SJSA1 (cell line): ENCODE results near the gene MVB12B. TPM values are rescaled to one million over a fixed set of nuclear protein-coding genes. Genes with fewer than 3 reads are reported as not detected.

Source experiments
- DNase-seq, 2 experiments: peaks; one replicate each; pipeline ENCODE4 v3.0.0-alpha.2; 2015 to 2020; ENCODE audit warnings: low spot score in 2 of 2, low read depth in 1 of 2
- H3K27ac ChIP-seq: fragments of 250-450 bp; sonication (Bioruptor Pico); 2 replicates; pipeline ENCODE4 v1.5.1; 2020; ENCODE audit warnings: mild to moderate bottlenecking, moderate library complexity
- H3K27me3 ChIP-seq: fragments of 250-450 bp; sonication (Bioruptor Pico); replicated peaks from 2 replicates; pipeline ENCODE4 v1.5.1; 2020; ENCODE audit warnings: mild to moderate bottlenecking, moderate library complexity
- H3K36me3 ChIP-seq: fragments of 250-450 bp; sonication (Bioruptor Pico); 2 replicates; pipeline ENCODE4 v1.5.1; 2020; ENCODE audit warnings: mild to moderate bottlenecking
- H3K4me1 ChIP-seq: fragments of 250-450 bp; sonication (Bioruptor Pico); replicated peaks from 2 replicates; pipeline ENCODE4 v1.6.1; 2021; ENCODE audit warnings: mild to moderate bottlenecking
- H3K4me3 ChIP-seq: fragments of 250-450 bp; sonication (Bioruptor Pico); 2 replicates; pipeline ENCODE4 v1.5.1; 2020; ENCODE audit warnings: mild to moderate bottlenecking
- H3K9me3 ChIP-seq: fragments of 250-450 bp; sonication (Bioruptor Pico); replicated peaks from 2 replicates; pipeline ENCODE4 v1.5.1; 2020; ENCODE audit warnings: mild to moderate bottlenecking
- total RNA-seq: library from RNA; depleted of rRNA; stranded (reverse); fragments of >200 nt; shearing (Covaris generic); gene quantifications from 2 replicates; pipeline ENCODE4 v1.2.3, GENCODE V29; 2014

MVB12B gene
- total RNA-seq, 1 experiment from 2014 or later = 7.8 TPM

DNA sequence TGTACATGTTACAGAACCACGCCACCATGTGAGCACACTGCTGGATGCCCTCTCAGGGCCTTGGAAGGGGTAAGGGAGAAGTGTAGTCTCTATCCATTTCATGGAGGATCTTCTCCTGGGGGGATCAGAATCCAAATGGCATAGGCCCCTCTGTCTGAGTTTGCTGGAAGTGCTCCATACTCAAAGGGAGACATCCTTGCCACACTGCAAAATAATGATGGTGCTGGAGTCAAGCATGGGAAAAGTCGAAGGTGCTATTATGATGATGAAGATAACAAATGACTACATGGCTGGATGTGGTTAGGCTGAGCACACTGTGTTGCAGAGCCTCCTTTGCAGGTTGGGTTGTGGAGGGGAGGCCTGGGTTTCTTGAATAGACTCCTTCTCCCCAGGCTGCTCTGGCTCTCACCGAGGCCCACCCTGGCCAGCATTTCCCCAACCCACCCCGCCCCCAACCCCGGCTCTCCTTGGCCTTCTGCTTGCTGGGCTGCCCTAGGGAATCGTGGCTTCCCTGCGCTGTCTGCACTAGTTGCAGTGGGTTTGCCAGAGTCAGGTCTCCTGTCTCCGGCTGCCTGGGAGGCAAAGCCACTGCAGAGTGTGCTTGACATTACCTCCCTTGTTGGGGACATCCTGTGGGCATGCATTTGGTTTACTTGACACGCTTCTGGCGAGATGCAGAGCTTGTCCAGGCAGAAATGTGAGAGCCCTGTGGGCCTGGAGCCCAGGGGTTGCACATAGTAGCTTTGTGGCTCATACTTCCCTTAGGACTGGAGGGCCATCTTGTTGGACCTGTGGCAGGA, 3.0 kb downstream of the MVB12B start:
- Histone ChIP-seq H3K27ac (no peak overlapping the region), H3K4me1 (peaks cover 43% of the 10 kb centered on the region), H3K27me3 (no peaks in the 10 kb centered on the region), H3K36me3 (no peaks in the 10 kb centered on the region; the same call in 1 of the 2 replicates), H3K9me3 (no peaks in the 10 kb centered on the region), H3K4me3 (no peak overlapping the region)
- peak in 1 of 2 experiments; percentile 31 for DNase-seq

DNA sequence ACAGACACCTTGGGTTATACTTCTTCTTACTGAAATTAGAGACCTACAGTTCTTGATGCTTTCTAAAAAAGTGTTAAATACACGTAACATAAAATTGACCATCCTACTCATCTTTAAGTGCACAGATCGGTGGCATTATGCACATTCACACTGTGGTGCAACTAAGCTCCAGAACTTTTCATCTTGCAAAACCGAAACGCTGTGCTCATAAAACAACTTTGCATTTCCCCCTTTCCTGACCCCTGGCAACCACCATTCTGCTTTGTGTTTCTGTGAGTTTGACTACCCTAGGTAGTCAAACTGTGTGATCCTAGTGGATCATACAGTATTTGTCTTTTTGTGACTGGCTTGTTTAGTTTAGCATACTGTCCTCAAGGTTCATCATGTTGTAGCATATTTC, 3.9 kb downstream of the MVB12B start:
- H3K27ac ChIP-seq = no peak overlapping the region
- H3K9me3 ChIP-seq = no peaks in the 10 kb centered on the region
- H3K36me3 ChIP-seq = no peaks in the 10 kb centered on the region; the same call in 1 of the 2 replicates
- no peaks in the 10 kb centered on the region for H3K27me3 ChIP-seq
- DNase-seq = peak in 1 of 2 experiments; percentile 0
- H3K4me1 ChIP-seq = peaks cover 43% of the 10 kb centered on the region
- H3K4me3 ChIP-seq = no peak overlapping the region

DNA sequence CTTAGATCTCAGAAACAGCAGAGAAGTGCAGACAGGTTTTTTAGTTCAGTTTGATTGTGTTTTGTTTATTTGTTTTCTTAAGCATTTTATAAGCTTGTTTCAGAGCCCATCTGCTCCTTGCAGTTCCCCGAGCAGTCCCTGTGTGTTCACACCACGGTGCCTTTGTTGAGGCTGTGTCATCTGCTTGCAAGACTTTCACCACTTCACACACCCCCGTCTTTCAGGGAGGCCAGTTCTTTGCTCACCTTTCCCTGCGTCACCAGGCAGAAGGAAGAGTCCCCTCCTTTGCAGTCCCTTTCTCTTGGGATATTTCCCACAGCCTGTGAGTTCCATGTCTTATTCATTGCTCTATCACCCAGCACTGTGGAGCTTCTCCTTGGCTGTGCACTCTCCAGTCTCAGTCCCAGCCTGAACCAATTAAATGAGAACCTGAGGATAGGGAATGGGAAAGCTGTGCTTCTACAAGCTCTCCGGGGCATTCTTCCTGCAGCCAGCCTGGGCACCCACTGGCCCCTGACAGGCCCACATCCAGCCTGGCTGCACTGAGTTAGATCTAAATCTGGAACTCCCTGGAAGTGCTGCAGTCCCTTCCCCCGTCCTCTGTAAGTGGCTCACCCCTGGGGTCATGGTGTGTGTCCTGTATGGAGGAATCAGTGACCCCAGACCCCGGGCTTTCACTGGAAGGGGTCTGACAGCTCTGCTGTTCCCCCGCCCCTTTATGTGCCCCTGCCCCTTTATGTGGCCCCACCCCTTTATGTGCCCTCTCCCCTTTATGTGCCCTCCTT, 5.5 kb downstream of the MVB12B start:
- no peak overlapping the region for H3K27ac ChIP-seq
- H3K27me3 ChIP-seq = no peaks in the 10 kb centered on the region
- H3K36me3 ChIP-seq = no peaks in the 10 kb centered on the region; the same call in 1 of the 2 replicates
- peak in 1 of 2 experiments; percentile 47 for DNase-seq
- H3K9me3 ChIP-seq = no peaks in the 10 kb centered on the region
- no peak overlapping the region for H3K4me3 ChIP-seq
- peaks cover 38% of the 10 kb centered on the region for H3K4me1 ChIP-seq

DNA sequence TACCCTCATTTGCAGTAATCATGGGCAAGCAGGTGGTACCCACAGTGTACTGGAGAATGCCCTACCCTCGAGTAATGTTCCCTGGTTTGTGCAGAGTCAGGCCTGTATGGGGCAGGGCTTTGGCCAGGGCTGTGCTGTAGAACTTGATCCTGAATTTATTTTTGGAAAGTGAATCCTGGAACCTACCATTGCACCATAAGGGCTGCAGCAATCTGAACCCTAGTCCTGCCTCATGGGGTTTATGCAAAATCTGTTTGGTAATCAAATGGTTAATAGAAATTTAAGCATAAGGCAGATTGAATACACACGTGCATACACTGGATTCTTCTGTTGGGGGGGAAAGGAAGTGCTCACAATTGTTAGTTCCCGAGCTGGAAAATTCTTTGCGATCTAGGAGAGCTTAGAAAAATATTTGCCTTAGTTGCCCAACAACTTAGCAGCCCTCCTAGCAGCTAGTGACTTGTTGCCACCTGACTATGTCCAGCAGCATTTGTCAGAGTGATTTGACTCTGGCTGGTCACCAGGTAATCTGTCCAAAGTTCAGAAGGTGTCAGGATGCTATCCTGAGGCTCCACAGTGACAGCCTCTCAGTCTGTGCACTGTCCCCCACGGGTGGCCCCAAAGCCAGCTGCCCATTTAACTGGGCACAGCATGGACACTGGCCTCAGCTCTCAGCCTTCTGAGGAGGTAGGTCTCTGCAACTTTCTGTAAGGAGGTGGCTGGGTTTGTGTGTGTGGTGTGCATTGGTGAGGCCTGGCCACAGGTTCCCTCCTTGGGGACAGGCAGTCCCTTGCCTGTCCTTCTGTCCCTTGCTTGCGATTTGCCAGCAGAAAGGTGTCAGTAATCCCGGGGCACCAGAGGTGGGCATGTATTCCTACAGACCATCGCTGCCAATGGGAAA, 8.3 kb downstream of the MVB12B start:
- Histone ChIP-seq H3K27me3 (no peaks in the 10 kb centered on the region), H3K4me1 (peaks cover 26% of the 10 kb centered on the region), H3K36me3 (no peaks in the 10 kb centered on the region), H3K9me3 (no peaks in the 10 kb centered on the region), H3K4me3 (no peak overlapping the region), H3K27ac (no peak overlapping the region)
- no peak for DNase-seq

DNA sequence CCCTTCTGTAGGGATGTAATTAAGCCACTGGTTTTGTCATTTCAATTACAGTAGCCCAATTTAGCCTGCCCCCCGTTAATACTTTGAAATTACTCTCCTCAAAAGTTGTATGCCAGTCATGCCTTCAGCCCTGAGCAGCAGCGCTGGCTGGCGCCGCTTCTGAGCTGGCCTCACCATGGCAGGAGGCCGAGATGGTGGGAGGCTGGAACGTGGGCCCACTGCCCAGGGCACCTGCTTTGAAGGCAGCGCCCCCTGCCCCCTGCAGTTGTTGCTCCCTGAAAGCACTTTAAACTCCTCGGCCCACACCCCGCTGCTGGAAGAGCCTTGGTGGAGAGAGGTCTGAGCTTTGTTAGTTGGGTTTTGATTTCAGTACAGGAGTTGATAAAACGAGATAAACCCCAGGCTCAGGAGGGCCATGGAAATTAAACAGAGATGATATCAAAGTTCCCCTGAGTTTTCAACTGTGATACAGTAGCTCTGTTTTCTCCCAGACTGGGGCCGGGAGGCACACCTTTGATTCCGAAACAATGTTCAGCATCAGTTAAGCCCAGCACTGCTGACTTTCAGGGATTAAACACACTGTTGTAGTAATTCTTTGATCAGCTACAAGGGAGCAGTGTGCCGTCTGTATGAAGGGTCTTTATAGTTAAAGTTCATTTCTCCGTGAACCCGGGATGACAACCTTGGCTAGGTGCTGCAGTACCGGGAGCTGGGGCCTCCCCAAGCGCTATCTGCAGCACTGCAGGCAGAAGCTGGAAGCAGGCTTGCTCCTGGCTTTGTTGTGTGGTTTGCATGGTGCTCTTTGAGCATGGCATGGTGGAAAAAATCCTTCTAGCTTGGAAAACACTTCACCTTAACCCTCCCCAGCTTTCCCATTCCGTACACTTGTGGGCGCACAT, 9.5 kb downstream of the MVB12B start:
- Histone ChIP-seq H3K9me3 (no peaks in the 10 kb centered on the region), H3K4me3 (no peak overlapping the region), H3K27me3 (no peaks in the 10 kb centered on the region), H3K36me3 (peaks cover 7% of the 10 kb centered on the region), H3K27ac (no peak overlapping the region), H3K4me1 (peaks cover 18% of the 10 kb centered on the region)
- DNase-seq = no peak

DNA sequence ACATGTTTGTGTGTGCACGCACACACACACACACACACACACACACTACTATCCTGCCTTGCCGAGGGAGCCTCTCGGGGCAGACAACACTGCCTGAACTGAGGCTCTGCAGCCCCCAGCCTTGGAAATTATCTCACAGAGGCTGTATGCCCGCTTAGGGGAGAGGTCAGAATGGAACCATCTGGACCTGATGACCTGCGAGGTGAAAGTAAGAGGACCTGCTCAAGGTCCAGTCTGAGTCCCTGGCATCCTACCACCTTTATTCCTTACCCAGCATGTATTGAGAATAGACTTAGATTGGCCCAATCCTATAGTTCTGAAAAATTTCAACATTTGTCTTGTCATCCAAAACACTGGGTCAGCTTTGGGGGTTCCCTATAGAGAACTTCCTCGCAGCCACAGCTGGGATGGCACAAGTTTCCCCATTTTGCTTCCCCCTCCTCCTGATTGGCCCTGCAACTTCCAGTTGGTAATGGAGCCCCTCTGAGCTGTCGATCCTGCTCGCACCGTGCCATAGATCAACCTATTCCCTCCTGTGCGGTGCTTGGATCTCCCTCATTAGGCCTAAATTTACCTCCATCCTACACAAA, 10.2 kb downstream of the MVB12B start:
- Histone ChIP-seq H3K36me3 (peaks cover 12% of the 10 kb centered on the region), H3K4me1 (peaks cover 14% of the 10 kb centered on the region), H3K4me3 (no peak overlapping the region), H3K9me3 (no peaks in the 10 kb centered on the region), H3K27ac (no peak overlapping the region), H3K27me3 (no peaks in the 10 kb centered on the region)
- DNase-seq = no peak

DNA sequence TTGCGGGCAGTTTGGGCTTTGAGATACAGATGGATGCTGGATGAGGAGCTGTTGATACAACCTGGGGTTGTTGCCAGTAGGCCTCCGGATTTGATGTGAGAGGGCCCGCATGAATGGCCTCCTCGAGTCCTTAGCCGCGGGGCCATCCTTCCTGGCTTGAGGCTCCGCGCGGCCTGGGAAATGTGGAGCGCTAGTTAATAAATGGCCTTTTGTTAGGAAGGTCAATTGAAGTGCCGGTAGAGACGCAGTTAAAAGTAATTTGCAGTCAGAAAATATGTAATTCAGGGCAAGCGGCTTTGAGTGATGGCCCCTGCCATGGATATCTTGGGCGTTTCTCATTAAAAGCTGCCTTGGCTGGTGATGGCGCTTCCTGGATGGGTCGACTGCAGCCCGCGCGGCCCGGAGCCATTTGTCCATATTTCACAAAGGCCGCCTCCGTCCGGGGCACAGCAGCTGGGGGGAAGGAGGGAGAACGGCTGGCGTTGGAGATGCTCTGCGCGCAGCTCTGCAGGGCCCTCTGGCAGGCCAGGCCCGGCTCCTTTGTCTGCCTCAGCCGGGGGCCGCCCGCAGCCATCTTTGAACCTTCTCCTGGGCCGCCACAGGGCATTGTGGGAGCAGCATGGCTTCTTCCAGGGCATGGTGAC, 11.2 kb downstream of the MVB12B start:
- Histone ChIP-seq H3K4me1 (peaks cover 6% of the 10 kb centered on the region), H3K4me3 (no peak overlapping the region), H3K36me3 (peaks cover 12% of the 10 kb centered on the region), H3K27ac (no peak overlapping the region), H3K9me3 (no peaks in the 10 kb centered on the region), H3K27me3 (no peaks in the 10 kb centered on the region)
- DNase-seq = no peak

DNA sequence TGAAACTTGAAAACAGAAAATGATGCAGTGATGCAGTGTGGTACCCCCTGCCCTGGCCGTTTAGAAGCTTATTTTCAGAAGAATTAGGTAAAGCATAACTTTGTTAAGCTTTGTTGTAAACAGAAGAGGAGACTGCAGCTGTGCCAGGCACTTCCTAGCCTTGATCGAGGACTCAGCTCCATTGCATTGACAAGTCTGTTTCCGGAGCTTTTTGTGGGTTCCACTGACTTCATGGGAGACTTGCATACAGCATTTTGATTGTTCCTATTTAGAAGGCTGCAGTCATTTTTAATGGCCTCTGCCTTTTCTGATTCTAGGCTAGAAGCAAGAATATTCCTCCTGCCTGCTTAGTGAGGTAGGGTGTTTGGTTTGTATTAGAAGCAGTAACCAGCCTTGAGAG, 12.3 kb downstream of the MVB12B start:
- Histone ChIP-seq H3K4me1 (peaks cover 10% of the 10 kb centered on the region), H3K9me3 (no peaks in the 10 kb centered on the region), H3K4me3 (no peak overlapping the region), H3K27me3 (no peaks in the 10 kb centered on the region), H3K36me3 (peaks cover 12% of the 10 kb centered on the region), H3K27ac (no peak overlapping the region)
- DNase-seq = no peak

DNA sequence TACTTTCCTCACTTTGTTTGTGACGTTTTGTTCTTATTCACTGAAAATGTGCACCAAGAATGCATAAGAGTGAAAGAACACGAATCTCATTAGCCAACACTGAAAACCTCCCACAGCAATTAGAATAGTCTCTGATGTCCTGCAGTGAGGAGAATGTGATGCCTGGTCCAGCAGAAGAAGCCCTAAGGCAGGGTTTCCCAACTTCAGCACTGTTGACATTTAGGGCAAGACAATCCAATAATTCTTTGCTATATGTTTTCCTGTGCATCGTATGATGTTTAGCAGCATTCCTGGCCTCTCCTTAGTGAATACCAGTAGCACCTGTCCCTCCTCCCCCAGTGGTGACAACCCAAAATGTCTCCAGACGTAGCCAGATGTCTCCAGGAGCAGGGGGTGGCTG, 14.8 kb downstream of the MVB12B start:
- no peak for DNase-seq
- Histone ChIP-seq H3K27ac (no peak overlapping the region), H3K27me3 (no peaks in the 10 kb centered on the region), H3K9me3 (no peaks in the 10 kb centered on the region), H3K4me3 (no peak overlapping the region), H3K4me1 (peaks cover 5% of the 10 kb centered on the region; the same call in 1 of the 2 replicates), H3K36me3 (peaks cover 24% of the 10 kb centered on the region)

DNA sequence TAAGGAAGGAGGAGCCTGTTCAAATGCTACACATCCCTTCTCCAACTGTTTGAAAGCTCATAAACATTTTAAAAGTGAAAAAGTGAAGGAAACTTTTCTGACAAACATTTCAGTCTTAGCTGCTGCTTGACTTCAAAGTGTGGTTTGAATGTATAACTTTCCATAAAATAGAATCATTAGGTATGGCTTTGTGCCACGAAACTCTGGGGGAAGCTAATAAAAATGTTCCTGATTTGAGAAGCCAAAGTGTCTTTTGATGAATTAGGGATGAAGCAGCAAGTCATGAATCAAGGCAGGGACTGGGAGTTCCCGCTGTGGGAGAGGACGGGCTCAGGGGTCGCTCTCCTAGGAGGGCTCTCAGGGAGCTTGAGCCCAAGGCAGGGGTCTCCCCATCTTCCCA, 15.3 kb downstream of the MVB12B start:
- no peak overlapping the region for H3K4me3 ChIP-seq

DNA sequence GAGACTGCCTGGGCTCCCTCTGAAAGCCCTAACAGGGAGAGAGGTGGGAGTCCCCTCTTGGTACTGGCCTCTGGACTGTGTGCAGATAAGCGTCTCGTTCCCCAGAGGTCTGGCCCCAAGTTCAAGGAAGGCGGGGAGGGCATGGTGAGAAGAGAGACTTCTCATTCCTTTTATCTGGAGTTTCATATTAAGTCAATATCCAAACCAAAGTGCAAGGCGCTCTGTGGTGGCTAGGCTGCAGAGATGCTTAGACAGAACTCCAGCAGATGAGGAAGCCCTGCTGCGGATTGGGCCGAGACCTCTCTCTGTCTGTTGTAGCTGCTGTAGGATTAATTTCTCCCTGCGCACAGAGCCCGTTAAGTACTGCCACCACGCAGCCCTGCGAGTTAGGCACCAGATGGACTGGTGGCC, 16.0 kb downstream of the MVB12B start:
- Histone ChIP-seq H3K27me3 (no peaks in the 10 kb centered on the region), H3K9me3 (no peaks in the 10 kb centered on the region), H3K4me1 (peaks cover 14% of the 10 kb centered on the region), H3K27ac (no peak overlapping the region), H3K36me3 (peaks cover 24% of the 10 kb centered on the region), H3K4me3 (no peak overlapping the region)
- DNase-seq = no peak

More for the DNA sequence above, 15.3 kb downstream of the MVB12B start:
- H3K36me3 ChIP-seq = peaks cover 24% of the 10 kb centered on the region
- peaks cover 6% of the 10 kb centered on the region for H3K4me1 ChIP-seq
- DNase-seq = no peak
- H3K27me3 ChIP-seq = no peaks in the 10 kb centered on the region
- no peak overlapping the region for H3K27ac ChIP-seq
- no peaks in the 10 kb centered on the region for H3K9me3 ChIP-seq

DNA sequence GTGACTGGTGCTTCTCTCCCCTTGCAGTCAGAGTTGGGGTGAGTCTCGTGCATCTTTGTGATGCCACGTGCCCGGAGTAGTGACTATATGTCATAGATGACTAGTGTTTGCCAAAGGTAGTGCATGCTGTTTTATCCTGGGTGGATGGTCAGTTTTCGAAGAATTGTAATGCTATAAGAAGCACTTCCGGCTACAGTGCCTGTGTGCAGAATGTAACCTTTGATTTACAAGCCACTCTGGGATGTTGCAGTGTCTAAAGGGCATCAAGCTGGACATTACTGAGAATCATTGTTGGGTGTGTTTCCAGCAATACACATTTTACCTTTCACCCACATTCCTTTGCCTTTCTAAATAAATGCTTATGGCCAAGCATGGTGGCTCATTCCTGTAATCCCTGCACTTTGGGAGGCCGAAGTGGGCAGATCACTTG, 16.7 kb downstream of the MVB12B start:
- H3K36me3 ChIP-seq = peaks cover 24% of the 10 kb centered on the region
- no peak for DNase-seq
- no peak overlapping the region for H3K27ac ChIP-seq
- H3K4me1 ChIP-seq = peaks cover 20% of the 10 kb centered on the region
- H3K4me3 ChIP-seq = no peak overlapping the region
- H3K27me3 ChIP-seq = no peaks in the 10 kb centered on the region
- H3K9me3 ChIP-seq = no peaks in the 10 kb centered on the region
